IMR-90 (cell line): ENCODE results near the gene BAZ2A. TPM values are rescaled to one million over a fixed set of nuclear protein-coding genes. Genes with fewer than 3 reads are reported as not detected.

Experiments used
- ATAC-seq: fragments of 200-7000 bp; cut with Tn5 transposase; 2 replicates; pipeline ENCODE4 v1.9.1; 2020; ENCODE audit warnings: low read depth, mild to moderate bottlenecking, moderate library complexity
- BruUV-seq: library from RNA; stranded (reverse); fragments of 400-500 nt; replicated peaks from 2 replicates; lab custom pipeline; 2021; lab: Mats Ljungman, UMichigan
- CTCF ChIA-PET: fragments of 300-600 bp; formaldehyde crosslinking; extraction: SDS; loops from one replicate; lab custom pipeline; 2021; ENCODE audit warnings: antibody characterized with exemption; lab: Yijun Ruan, JAX
- POLR2A ChIA-PET: fragments of 300-600 bp; sonication (Branson Sonifier 250); formaldehyde crosslinking; loops from one replicate; lab custom pipeline; 2022; ENCODE audit warnings: antibody characterized with exemption; ENCODE audit not compliant: unreplicated experiment; lab: Charles Lee
- DNase-seq: peaks from one replicate; pipeline ENCODE4 v3.0.0; 2013
- H2AFZ ChIP-seq: replicated peaks from 2 replicates; pipeline ENCODE3; 2013; ENCODE audit warnings: low read length, mild to moderate bottlenecking; ENCODE audit not compliant: poor library complexity
- H2AK5ac ChIP-seq: 2 replicates; pipeline ENCODE4 v1.6.1; 2013; ENCODE audit warnings: low read depth, low read length, inconsistent platforms
- H2AK9ac ChIP-seq: replicated peaks from 2 replicates; pipeline ENCODE3; 2013; ENCODE audit warnings: mild to moderate bottlenecking, low read depth, low read length, moderate library complexity; ENCODE audit not compliant: poor library complexity
- H2BK120ac ChIP-seq: 2 replicates; pipeline ENCODE4 v1.6.1; 2013; ENCODE audit warnings: low read depth, low read length, inconsistent platforms
- H2BK15ac ChIP-seq: 3 replicates; pipeline ENCODE4 v1.6.1; 2013; ENCODE audit warnings: low read depth, low read length, inconsistent platforms
- H2BK20ac ChIP-seq: 2 replicates; pipeline ENCODE4 v1.6.1; 2013; ENCODE audit warnings: low read depth, mild to moderate bottlenecking, inconsistent platforms, low read length, moderate library complexity
- H2BK5ac ChIP-seq: 2 replicates; pipeline ENCODE4 v1.6.1; 2013; ENCODE audit warnings: mild to moderate bottlenecking, low read depth, low read length, inconsistent platforms; ENCODE audit not compliant: poor library complexity, severe bottlenecking
- H3K14ac ChIP-seq: replicated peaks from 2 replicates; pipeline ENCODE4 v1.6.1; 2013; ENCODE audit warnings: low read depth, low read length, inconsistent platforms
- H3K18ac ChIP-seq: 2 replicates; pipeline ENCODE4 v1.6.1; 2013; ENCODE audit warnings: low read depth, low read length, control low read depth
- H3K23ac ChIP-seq: 2 replicates; pipeline ENCODE4 v1.6.1; 2013; ENCODE audit warnings: low read depth, low read length, inconsistent platforms
- H3K27ac ChIP-seq: 2 replicates; pipeline ENCODE4 v1.5.1; 2013; ENCODE audit warnings: mild to moderate bottlenecking, control low read depth, low read length; ENCODE audit not compliant: insufficient read depth
- H3K27me3 ChIP-seq: 2 replicates; pipeline ENCODE4 v1.6.1; 2013; ENCODE audit warnings: low read length; ENCODE audit not compliant: control insufficient read depth, insufficient read depth
- H3K36me3 ChIP-seq: 2 replicates; pipeline ENCODE4 v1.6.1; 2013; ENCODE audit warnings: low read length, mixed read lengths; ENCODE audit not compliant: control insufficient read depth, insufficient read depth
- H3K4ac ChIP-seq: 2 replicates; pipeline ENCODE4 v1.6.1; 2013; ENCODE audit warnings: low read depth, low read length, inconsistent platforms
- H3K4me1 ChIP-seq: 2 replicates; pipeline ENCODE4 v1.6.1; 2013; ENCODE audit warnings: low read length, mixed read lengths; ENCODE audit not compliant: control insufficient read depth, insufficient read depth
- H3K4me2 ChIP-seq: 2 replicates; pipeline ENCODE4 v1.6.1; 2013; ENCODE audit warnings: low read depth, mild to moderate bottlenecking, control low read depth, low read length, moderate library complexity
- H3K4me3 ChIP-seq: 2 replicates; pipeline ENCODE4 v1.5.1; 2013; ENCODE audit warnings: low read depth, mild to moderate bottlenecking, control low read depth, low read length, moderate library complexity; ENCODE audit not compliant: insufficient read depth
- H3K56ac ChIP-seq: 2 replicates; pipeline ENCODE4 v1.6.1; 2013; ENCODE audit warnings: low read length, inconsistent platforms; ENCODE audit not compliant: insufficient read depth; ENCODE audit errors: extremely low read depth
- H3K79me1 ChIP-seq, 2 experiments: 2 replicates each; pipeline ENCODE4 v1.6.1; 2013; ENCODE audit warnings: low read length in 2 of 2, inconsistent platforms in 1 of 2, low read depth in 1 of 2
- H3K9ac ChIP-seq: 2 replicates; pipeline ENCODE4 v1.6.1; 2013; ENCODE audit warnings: low read depth, low read length, control low read depth
- H3K9me1 ChIP-seq: 2 replicates; pipeline ENCODE4 v1.6.1; 2013; ENCODE audit warnings: low read length, inconsistent platforms; ENCODE audit not compliant: insufficient read depth
- H3K9me3 ChIP-seq: 2 replicates; pipeline ENCODE4 v1.6.1; 2013; ENCODE audit warnings: low read length; ENCODE audit not compliant: control insufficient read depth, insufficient read depth
- H4K20me1 ChIP-seq: 2 replicates; pipeline ENCODE4 v1.6.1; 2013; ENCODE audit warnings: low read length, inconsistent platforms; ENCODE audit not compliant: insufficient read depth
- H4K5ac ChIP-seq: 2 replicates; pipeline ENCODE4 v1.6.1; 2013; ENCODE audit warnings: mild to moderate bottlenecking, low read depth, low read length, control low read depth
- H4K8ac ChIP-seq, 2 experiments: 2 replicates each; pipeline ENCODE4 v1.6.1; 2013; ENCODE audit warnings: low read depth in 2 of 2, low read length in 2 of 2, control low read depth in 1 of 2, inconsistent platforms in 1 of 2
- H4K91ac ChIP-seq: 2 replicates; pipeline ENCODE4 v1.6.1; 2013; ENCODE audit warnings: low read depth, low read length, inconsistent platforms; ENCODE audit not compliant: insufficient read depth
- BHLHE40 ChIP-seq: fragments of 150-350 bp; IDR thresholded peaks from 2 replicates; pipeline ENCODE4 v1.6.1; 2016; ENCODE audit warnings: mild to moderate bottlenecking, low read depth, low read length
- CHD1 ChIP-seq: IDR thresholded peaks from 2 replicates; pipeline ENCODE4 v1.6.1; 2012; ENCODE audit warnings: low read depth, low read length, improper control_type of control experiment
- FOS ChIP-seq: fragments of 150-350 bp; IDR thresholded peaks from 2 replicates; pipeline ENCODE4 v1.6.1; 2016; ENCODE audit warnings: low read depth, low read length
- MAFK ChIP-seq: IDR thresholded peaks from 2 replicates; pipeline ENCODE4 v1.6.1; 2012; ENCODE audit warnings: low read depth, low read length, improper control_type of control experiment
- MAZ ChIP-seq: IDR thresholded peaks from 2 replicates; pipeline ENCODE4 v1.6.1; 2012; ENCODE audit warnings: low read depth, mild to moderate bottlenecking, low read length, improper control_type of control experiment, moderate library complexity, borderline replicate concordance
- MXI1 ChIP-seq: IDR thresholded peaks from 2 replicates; pipeline ENCODE4 v1.6.1; 2012; ENCODE audit warnings: low read depth, mild to moderate bottlenecking, low read length, moderate library complexity, borderline replicate concordance
- NFE2L2 ChIP-seq: fragments of 150-350 bp; IDR thresholded peaks from 2 replicates; pipeline ENCODE4 v1.6.1; 2016; ENCODE audit warnings: low read depth, mild to moderate bottlenecking, low read length
- POLR2A ChIP-seq: IDR thresholded peaks from 2 replicates; pipeline ENCODE4 v1.6.1; 2012; ENCODE audit warnings: mild to moderate bottlenecking, low read depth, low read length
- RAD21 ChIP-seq: IDR thresholded peaks from 2 replicates; pipeline ENCODE4 v1.6.1; 2012; ENCODE audit warnings: low read length, improper control_type of control experiment
- RCOR1 ChIP-seq: IDR thresholded peaks from 2 replicates; pipeline ENCODE4 v1.6.1; 2012; ENCODE audit warnings: mild to moderate bottlenecking, low read length, improper control_type of control experiment; ENCODE audit not compliant: insufficient replicate concordance
- RFX5 ChIP-seq: IDR thresholded peaks from 2 replicates; pipeline ENCODE4 v1.8.0; 2012; ENCODE audit warnings: low read depth, mild to moderate bottlenecking, low read length, moderate library complexity
- SMC3 ChIP-seq: fragments of 150-350 bp; IDR thresholded peaks from 2 replicates; pipeline ENCODE4 v1.6.1; 2016; ENCODE audit warnings: low read depth, mild to moderate bottlenecking, antibody characterized with exemption, low read length, moderate library complexity
- USF2 ChIP-seq: fragments of 150-350 bp; IDR thresholded peaks from 2 replicates; pipeline ENCODE4 v1.6.1; 2017; ENCODE audit warnings: mild to moderate bottlenecking, antibody characterized with exemption, low read length, low read depth
- WGBS, 2 experiments: methylation state at CpG; one replicate each; pipeline versions ENCODE4 v1.1.5 to v1.1.7; 2013; ENCODE audit warnings: missing lambda C conversion rate in 2 of 2; ENCODE audit not compliant: insufficient read length in 1 of 2; ENCODE audit errors: extremely low coverage in 2 of 2; 5-methylcytosine and 5-hydroxymethylcytosine counted together
- dilution Hi-C: fragments of 300-500 bp; cut with HindIII; formaldehyde crosslinking; loops from one replicate; pipeline ENCODE4 v1.14.3; 2018; ENCODE audit warnings: low sequenced_read_pairs; ENCODE audit not compliant: unreplicated experiment
- in situ Hi-C: fragments of 300-500 bp; cut with MboI; formaldehyde crosslinking; loops from 3 replicates; pipeline ENCODE4 v1.14.3; 2019; ENCODE audit warnings: low sequenced_read_pairs, inconsistent platforms, mixed read lengths
- intact Hi-C: fragments of 100-400 bp; cut with micrococcal nuclease; formaldehyde crosslinking; loops from 2 replicates; pipeline ENCODE4 v1.10.0; 2022
- polyA plus RNA-seq, 3 experiments: library from polyadenylated mRNA; depleted of rRNA; stranded (reverse); fragments of >200 nt; gene quantifications; 2 replicates each; pipeline ENCODE4 v1.2.3, GENCODE V29; 2012; ENCODE audit warnings: low replicate concordance in 1 of 3
- total RNA-seq: library from RNA; depleted of rRNA; stranded (reverse); fragments of >200 nt; gene quantifications from 2 replicates; pipeline ENCODE4 v1.2.3, GENCODE V29; 2012
- TF ChIP-seq, protein P1 (sequence below): conservative IDR thresholded peaks from 2 replicates; pipeline ENCODE4 v1.5.1; 2012; ENCODE audit warnings: mild to moderate bottlenecking, low read depth, low read length, improper control_type of control experiment
- TF ChIP-seq, protein P2 (sequence below): fragments of 150-350 bp; IDR thresholded peaks from 2 replicates; pipeline ENCODE4 v1.6.1; 2016; ENCODE audit warnings: low read depth, mild to moderate bottlenecking, low read length, moderate library complexity, borderline replicate concordance

Gene BAZ2A
- total and polyA plus RNA-seq, 2 of the 4 experiments (the other 2 are of a cell fraction): 15.4 to 42.8 TPM

- Histone ChIP-seq H4K91ac (no peak overlapping the region), H2AK5ac (no peak overlapping the region), H2BK20ac (no peak overlapping the region), H3K36me3 (peaks cover 31% of the 10 kb centered on the region), H3K9me3 (no peaks in the 10 kb centered on the region), H3K27me3 (no peaks in the 10 kb centered on the region), H2BK15ac (no peak overlapping the region), H3K14ac (no peak overlapping the region), H2BK120ac (no peak overlapping the region), H3K4me1 (peaks cover 7% of the 10 kb centered on the region; the same call in 1 of the 2 replicates), H3K4ac (no peak overlapping the region), H2AFZ (no peak overlapping the region), H3K9ac (no peak overlapping the region), H3K18ac (no peak overlapping the region), H4K8ac (no peak overlapping the region), H3K27ac (no peak overlapping the region), H3K9me1 (peaks cover 6% of the 10 kb centered on the region; the same call in 1 of the 2 replicates), H4K5ac (no peak overlapping the region), H2AK9ac (no peak overlapping the region), H3K4me2 (no peak overlapping the region), H3K56ac (no peak overlapping the region), H3K79me1 (peaks cover 23 to 60% of the 10 kb centered on the region in 2 experiments), H2BK5ac (no peak overlapping the region), H3K4me3 (no peak overlapping the region), H4K20me1 (peaks cover 51% of the 10 kb centered on the region), H3K23ac (no peak overlapping the region)
- ChIA-PET POLR2A (no interaction called here), CTCF (interaction anchor here (0.7 kb wide), 1 partner anchor 326 kb away, joined by 4 read pairs; no protein-coding TSS in a partner anchor)
- no peak for ATAC-seq
- no TSS peak for BruUV-seq
- TF ChIP-seq CHD1 (no peak), MAZ (no peak), BHLHE40 (no peak), POLR2A (no peak), RAD21 (no peak), MXI1 (no peak), RFX5 (no peak), RCOR1 (no peak), MAFK (no peak), NFE2L2 (no peak), USF2 (no peak), SMC3 (no peak), FOS (no peak)
- TF ChIP-seq, protein P1, sequence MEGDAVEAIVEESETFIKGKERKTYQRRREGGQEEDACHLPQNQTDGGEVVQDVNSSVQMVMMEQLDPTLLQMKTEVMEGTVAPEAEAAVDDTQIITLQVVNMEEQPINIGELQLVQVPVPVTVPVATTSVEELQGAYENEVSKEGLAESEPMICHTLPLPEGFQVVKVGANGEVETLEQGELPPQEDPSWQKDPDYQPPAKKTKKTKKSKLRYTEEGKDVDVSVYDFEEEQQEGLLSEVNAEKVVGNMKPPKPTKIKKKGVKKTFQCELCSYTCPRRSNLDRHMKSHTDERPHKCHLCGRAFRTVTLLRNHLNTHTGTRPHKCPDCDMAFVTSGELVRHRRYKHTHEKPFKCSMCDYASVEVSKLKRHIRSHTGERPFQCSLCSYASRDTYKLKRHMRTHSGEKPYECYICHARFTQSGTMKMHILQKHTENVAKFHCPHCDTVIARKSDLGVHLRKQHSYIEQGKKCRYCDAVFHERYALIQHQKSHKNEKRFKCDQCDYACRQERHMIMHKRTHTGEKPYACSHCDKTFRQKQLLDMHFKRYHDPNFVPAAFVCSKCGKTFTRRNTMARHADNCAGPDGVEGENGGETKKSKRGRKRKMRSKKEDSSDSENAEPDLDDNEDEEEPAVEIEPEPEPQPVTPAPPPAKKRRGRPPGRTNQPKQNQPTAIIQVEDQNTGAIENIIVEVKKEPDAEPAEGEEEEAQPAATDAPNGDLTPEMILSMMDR: no peak
- TF ChIP-seq, protein P2, sequence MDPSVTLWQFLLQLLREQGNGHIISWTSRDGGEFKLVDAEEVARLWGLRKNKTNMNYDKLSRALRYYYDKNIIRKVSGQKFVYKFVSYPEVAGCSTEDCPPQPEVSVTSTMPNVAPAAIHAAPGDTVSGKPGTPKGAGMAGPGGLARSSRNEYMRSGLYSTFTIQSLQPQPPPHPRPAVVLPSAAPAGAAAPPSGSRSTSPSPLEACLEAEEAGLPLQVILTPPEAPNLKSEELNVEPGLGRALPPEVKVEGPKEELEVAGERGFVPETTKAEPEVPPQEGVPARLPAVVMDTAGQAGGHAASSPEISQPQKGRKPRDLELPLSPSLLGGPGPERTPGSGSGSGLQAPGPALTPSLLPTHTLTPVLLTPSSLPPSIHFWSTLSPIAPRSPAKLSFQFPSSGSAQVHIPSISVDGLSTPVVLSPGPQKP: no peak
- DNase-seq: no peak
- WGBS, 2 experiments: 90% methylated on average over 2 of the region's 2 CpGs; no CpG with 5 or more reads in 1 of the 2 experiments
- dilution Hi-C loops: no loop called here
- intact Hi-C loops: no loop called here
- in situ Hi-C loops: no loop called here
These were observed 41.5 kb upstream of the BAZ2A start for GRCh38 chr12:56671608-56672007.
